Activated gamma-delta T cell treated with anti-CD3 and anti-CD28 coated beads, Interleukin-2, amount 50 U/mL, for 16 hours (primary cell): ENCODE data around the gene AR.

ENCODE experiments used
- DNase-seq: peaks from one replicate; pipeline ENCODE4 v3.0.0-alpha.2; 2020; ENCODE audit warnings: low read depth

The AR gene

GRCh38 chrX:67724359-67725110 is 180.7 kb downstream of the AR start:
- DNase-seq = no peak

DNA sequence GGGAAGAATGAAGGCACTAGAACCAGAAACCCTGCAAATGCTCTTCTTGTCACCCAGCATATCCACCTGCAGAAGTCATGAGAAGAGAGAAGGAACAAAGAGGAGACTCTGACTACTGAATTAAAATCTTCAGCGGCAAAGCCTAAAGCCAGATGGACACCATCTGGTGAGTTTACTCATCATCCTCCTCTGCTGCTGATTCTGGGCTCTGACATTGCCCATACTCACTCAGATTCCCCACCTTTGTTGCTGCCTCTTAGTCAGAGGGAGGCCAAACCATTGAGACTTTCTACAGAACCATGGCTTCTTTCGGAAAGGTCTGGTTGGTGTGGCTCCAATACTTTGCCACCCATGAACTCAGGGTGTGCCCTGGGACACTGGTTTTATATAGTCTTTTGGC is 181.7 kb downstream of the AR start:
- no peak for DNase-seq

DNA sequence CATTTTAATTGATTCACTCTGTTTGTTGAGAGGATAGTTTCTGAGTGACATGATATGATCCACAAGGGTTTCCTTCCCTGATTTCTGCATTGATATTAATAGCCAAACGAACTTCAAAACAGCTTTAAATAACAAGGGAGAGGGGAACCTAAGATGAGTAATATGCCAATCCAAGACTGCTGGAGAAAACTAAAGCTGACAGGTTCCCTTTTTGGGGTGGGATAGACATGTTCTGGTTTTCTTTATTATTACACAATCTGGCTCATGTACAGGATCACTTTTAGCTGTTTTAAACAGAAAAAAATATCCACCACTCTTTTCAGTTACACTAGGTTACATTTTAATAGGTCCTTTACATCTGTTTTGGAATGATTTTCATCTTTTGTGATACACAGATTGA is 182.2 kb downstream of the AR start:
- no peak for DNase-seq

DNA sequence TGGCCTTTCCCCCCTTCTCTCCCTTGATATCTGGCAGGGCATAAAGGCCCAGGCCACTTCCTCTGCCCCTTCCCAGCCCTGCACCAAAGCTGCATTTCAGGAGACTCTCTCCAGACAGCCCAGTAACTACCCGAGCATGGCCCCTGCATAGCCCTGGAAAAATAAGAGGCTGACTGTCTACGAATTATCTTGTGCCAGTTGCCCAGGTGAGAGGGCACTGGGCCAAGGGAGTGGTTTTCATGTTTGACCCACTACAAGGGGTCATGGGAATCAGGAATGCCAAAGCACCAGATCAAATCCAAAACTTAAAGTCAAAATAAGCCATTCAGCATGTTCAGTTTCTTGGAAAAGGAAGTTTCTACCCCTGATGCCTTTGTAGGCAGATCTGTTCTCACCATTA is 183.8 kb downstream of the AR start:
- DNase-seq = no peak

- no peak for DNase-seq
Measured at GRCh38 chrX:67730296-67730695, 186.5 kb downstream of the AR start.

- DNase-seq = no peak
Measured at GRCh38 chrX:67731061-67731460, 187.2 kb downstream of the AR start.

DNA sequence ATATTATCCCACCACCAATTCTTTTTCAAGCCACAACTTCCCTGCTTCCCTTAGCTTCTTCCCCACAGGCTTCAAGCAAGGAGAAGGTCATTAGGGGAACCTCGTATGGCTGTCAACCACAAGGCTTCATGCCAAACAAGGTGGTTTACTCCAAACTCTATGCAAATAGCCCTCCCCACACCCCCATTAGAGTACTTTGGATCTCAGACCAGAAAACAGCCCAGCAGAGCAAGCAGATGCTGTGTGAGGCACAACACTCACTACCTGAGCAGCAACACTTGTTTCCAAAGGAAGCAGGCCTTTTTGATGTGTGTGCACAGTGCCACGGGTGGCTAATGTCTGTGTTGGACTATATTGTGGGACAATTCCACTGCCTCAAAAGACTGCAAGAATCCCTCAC is 189.0 kb downstream of the AR start:
- no peak for DNase-seq

DNA sequence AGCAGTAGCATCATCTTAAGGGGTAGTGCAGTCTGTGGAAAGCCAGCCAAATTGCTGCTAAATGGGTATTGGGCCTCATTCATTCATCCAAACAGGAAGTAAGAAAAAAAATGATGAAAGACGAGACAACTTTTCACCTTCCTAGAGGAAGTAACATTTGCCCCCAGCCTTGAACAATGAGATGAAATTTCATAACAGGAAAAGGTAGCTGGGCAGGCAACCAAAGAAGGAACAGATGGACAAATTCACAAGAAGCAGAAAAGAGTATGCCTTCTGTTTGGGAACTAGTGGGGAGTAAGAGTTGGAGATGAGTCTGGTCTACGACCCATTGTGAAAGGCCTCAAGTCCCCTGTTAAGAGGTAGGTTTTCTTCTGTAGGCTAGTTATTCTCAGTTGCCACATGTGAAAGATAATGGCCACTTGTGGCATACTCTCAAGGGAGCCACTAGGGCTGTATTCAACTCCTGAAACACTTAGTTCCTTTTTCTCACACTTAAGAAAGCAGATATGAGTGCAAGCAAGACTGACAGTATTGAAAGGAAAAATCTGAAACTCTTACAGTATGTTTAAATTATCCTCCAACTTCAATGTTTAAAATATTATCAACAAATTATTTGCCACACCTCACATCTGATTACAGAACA is 190.4 kb downstream of the AR start:
- DNase-seq = no peak

GRCh38 chrX:67749536-67749935 is 205.7 kb downstream of the AR start:
- DNase-seq = no peak

DNA sequence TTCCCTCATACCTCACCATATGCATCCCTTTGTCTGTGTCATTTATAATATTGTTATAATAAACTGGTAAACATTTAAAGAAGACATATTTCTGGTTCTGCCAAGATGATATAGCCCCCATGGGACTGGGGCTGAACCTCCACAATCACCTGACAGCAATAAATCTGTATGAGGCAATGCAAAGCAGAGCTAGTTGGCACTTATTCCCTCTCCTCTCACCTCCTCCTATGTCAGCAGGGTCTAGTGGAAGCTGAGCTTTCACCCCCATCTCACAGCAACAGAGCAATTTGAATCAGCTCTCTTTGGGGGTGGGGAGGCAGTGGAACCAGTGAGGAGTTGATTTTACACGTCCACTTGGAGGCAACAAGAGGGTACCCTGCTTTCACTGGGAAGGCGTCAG is 206.9 kb downstream of the AR start:
- no peak for DNase-seq

GRCh38 chrX:67759018-67759417 is 215.2 kb downstream of the AR start:
- DNase-seq = no peak

GRCh38 chrX:67777148-67777547 is 233.3 kb downstream of the AR start:
- no peak for DNase-seq

- no peak for DNase-seq
Measured at GRCh38 chrX:67779099-67779498, 235.3 kb downstream of the AR start.
